Measurements from ENCODE around the gene RNF212B.
"Not testable (repeated sequence)": the region's sequence is repeated elsewhere in the genome, so short reads cannot be mapped to it uniquely, and the experiment has no call there.

Gene RNF212B

GRCh38 chr14:23243066-23243465, 5.3 kb downstream of the RNF212B start:
- no peak for DNase-seq

- no peak for DNase-seq
Measured at GRCh38 chr14:23245282-23245681, 7.5 kb downstream of the RNF212B start.

DNA sequence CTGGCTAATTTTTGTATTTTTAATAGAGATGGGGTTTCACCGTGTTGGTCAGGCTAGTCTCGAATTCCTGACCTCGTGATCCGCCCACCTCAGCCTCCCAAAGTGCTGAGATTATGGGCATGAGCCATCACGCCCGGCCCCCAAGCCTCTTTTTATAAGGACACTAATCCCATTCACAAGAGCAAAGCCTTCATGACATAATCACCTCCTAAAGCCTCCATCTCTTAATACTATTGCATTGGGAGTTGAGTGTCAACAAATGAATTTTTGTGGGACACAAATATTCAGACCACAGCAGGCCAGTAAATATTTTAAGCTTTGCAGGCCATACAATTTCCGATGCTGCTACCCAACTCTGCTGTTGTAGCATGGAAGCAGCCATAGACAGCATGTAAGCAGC, 10.9 kb downstream of the RNF212B start:
- DNase-seq: no peak

- DNase-seq: no peak
Measured at GRCh38 chr14:23249824-23250223, 12.1 kb downstream of the RNF212B start.

DNA sequence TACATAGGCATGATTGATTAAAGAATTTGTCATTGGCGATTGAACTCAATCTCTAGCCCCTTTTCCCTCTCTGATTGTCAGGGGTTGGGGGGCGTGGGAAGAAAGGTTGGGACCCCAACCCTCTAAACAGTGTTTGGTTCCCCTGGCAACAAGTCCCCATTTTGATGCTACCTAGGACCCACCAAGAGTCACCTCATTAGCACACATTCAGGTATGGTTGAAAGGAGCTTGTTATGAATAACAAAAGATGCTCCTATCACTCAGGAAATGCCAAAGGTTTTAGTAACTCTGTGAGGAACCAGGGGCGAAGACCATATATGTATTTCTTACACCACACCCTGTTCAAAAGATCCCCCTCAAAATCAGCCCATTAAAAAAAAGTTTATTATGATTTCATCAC, 14.3 kb downstream of the RNF212B start:
- DNase-seq: no peak

DNA sequence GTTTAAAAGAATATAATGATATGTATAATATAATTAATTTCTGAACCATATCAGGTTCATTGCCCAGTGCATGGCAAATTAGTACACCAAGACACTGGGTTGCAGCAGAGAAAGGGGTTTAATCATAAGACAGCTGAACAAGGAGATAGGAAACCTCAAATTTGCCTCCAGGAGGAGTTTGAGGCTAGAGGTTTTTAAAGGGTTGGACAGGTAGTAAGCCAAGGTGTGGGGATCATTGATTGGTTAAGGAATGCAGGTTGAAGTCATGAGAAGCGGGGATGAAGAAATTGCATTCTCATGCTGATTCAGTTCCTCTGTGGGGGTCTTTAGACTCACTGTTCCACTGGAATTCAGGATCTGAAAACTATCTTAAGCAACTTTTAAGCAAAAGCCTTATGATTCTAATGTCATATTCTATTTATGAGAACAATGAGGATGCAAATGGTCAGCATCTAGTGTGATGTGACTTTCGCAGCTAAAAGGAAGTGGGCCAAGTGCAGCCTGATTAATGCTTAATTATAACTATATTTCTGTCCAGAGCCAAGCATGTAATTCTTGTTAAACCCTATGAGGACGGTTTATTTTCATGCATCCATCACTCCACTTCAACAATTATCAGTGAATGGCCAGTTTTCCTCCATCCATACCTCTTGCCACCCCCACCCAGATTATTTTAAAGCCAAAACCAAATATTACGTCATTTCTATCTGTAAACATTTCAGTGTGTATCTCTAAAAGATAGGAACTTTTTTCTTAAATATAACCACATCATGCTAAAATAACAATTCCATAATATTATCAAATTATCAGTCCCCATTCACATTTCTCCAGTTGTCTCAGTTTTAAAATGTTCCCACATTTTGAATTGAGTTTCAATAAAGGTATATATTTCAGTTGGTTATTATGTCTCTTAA, 14.9 kb downstream of the RNF212B start:
- no peak for DNase-seq

- DNase-seq: no peak
Measured at GRCh38 chr14:23258256-23258655, 20.5 kb downstream of the RNF212B start.

DNA sequence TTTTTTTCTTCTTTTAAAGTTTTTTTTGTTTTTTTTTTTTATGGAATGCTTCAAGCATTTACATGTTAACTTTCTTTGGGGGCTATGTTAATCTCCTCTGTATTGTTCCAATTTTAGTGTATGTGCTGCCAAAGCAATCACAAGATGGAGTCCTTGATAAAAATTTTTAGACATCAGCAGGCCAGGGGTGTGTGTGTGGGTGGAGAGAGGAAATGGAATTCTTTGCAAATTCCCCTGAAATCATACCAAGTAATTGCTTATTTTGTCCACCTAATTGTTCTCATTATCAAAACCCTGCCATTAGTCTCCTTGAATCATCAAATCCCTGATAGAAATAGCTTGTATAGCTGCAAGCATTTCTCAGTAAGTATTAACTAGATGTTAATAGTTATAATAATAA, 21.7 kb downstream of the RNF212B start:
- DNase-seq: no peak

DNA sequence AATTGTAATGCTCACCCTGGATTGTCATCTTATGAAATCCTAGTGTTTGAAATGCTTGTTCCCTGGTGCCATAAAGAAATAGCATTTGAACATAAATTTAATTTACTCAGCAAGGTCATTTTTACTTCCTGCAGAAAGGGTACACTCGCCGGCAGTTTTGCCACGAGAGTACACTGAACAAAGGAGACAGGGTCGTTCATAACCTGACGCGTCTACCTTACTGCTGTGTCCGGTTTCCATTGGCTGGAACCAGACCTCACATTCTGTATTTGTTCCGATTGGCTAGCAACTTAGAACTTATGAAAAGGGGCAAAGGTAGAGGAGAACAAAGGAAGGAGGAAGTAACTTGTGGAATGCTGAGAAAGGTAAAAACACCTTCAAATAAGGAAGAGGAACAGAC, 23.1 kb downstream of the RNF212B start:
- not testable (repeated sequence) for DNase-seq

DNA sequence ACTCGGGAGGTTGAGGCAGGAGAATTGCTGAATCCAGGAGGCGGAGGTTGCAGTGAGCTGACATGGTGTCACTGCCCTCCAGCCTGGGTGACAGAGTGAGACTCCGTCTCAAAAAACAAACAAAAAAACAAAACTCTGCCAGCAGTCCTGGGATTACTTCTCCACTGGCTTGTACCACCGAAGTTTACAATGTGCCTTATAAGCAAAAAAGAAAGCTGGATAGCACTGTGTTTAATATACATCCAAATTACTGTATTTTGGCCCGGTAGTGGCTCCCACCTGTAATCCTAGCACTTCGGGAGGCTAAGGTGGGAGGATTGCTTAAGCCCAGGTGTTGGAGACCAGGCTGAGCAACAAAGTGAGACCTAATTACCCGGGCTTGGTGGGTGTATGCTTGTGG, 31.5 kb downstream of the RNF212B start:
- no peak for DNase-seq

GRCh38 chr14:23275412-23275811, 37.7 kb downstream of the RNF212B start:
- DNase-seq: no peak

- DNase-seq: no peak
Measured at GRCh38 chr14:23277189-23277588, 39.5 kb downstream of the RNF212B start.

DNA sequence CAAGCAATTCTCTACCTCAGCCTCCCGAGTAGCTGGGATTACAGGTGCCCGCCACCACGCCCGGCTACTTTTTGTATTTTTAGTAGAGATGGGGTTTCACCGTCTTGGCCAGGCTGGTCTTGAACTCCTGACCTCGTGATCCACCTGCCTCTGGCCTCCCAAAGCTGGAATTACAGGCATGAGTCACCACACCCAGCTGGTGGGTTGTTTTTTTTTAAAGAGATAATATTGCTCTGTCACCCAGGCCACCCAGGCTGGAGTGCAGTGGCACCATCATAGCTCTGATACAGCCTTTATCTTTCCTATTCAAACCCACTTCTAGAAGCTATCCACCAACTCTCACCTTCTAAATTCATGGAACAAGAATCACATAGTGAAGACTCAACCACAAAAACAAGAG, 40.2 kb downstream of the RNF212B start:
- not testable (repeated sequence) for DNase-seq

- DNase-seq: no peak
Measured at GRCh38 chr14:23281247-23281646, 43.5 kb downstream of the RNF212B start.

GRCh38 chr14:23284654-23285529, 47.2 kb downstream of the RNF212B start:
- DNase-seq: no peak

- DNase-seq: no peak
Measured at GRCh38 chr14:23285530-23286019, 47.8 kb downstream of the RNF212B start.

DNA sequence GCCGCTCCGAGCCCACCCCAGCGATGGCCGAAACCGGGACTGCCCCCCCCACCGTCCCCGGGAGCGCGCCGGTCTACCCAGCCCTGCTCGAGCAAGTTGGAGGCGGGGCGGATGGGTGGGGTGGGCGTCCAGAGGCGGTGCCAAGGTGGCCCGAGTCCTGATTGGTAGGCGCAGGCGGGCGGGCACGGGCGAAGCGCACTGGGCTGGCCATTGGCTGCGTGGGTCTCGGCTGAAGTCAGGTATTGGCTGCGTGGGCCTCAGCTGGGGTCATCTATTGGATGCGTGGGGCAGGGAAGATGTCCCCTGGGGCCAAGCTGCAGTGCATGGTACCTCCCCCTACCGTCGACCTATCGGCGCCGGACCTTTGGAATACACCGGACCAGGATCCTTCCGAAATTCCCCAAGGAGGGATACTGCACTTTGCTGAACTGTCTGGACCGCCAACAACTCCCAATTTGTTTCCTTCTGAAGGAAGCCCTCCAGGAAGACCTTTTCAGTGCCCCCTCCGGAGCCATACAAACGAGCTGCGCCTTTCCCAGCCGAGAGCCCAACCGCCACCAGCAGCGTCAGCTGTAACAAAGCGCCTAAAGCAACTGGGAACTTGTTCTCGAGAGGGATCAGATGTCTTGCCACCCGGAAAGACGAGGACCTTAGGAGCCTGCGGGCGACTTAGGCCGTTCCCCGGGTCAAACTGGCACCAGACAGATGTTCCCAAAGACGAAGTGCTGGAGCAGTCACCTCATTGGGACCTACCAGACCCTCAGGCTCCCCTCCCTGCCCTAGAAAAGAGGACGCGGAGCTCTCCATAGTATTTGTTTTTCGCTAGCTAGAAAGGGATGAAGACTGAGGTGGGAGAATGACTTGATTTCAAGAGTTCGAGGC, 48.5 kb downstream of the RNF212B start, which contains the start of gene HOMEZ:
TSS of gene HOMEZ (minus strand) at position 113 of the 882 bp plus-strand sequence. CDS start 180 bp downstream, outside the sequence.
- peak; percentile 98 for DNase-seq

DNA sequence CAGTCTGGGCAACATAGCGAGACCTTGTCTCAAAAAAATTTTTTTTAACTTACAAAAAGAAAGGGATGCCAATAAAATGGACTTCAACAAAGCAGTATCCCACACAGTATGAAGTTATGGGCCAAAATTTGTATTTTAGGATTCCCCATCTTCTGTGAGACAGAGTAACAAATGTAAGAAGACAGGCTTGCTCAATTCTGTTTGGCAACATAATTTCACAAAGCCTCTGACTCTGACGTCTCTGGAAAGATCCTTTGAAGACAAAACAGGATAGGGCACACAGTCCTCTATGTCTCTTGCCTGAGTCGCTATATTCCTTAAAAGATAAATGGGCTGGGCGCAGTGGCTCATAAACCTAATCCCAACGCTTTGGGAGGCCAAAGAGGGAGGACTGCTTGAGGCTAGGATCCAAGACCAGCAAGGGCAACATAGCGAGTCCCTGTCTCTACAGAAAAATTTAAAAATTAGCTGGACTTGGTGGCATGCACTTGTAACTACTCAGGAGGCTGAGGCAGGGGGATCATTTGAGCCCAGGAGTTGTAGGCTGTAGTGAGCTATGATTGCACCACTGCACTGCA, 49.3 kb downstream of the RNF212B start:
- no peak for DNase-seq

DNA sequence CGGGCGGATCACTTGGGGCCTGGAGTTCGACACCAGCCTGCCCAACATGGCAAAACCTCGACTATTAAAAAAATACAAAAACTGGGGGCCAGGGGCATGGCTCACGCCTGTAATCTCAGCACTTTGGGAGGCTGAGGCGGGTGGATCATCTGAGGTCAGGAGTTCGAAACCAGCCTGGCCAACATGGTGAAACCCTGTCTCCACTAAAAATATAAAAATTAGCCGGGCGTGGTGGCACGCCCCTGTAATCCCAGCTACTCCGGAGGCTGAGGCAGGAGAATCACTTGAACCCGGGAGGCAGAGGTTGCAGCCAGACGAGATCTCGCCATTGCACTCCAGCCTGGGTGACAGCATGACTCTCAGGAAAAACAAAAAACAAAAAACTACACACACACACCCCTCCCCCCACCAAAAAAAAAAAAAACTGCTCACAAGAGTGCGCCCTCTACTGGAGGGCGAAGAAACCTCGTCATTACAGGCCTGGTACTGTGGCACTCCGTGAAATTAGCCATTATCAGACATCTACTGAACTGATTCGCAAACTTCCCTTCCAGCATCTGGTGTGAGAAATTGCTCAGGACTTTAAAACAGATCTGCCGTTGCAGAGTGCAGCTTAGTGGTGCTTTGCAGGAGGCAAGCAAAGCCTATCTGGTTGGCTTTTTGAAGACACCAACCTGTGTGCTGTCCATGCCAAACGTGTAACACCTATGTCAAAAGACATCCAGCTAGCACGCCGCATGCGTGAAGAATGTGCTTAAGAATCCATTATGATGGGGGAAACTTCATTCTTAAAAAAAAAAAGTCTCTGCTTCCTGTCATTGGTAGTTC, 57.2 kb downstream of the RNF212B start:
- DNase-seq: no peak

GRCh38 chr14:23296012-23296777, 58.5 kb downstream of the RNF212B start:
- DNase-seq: no peak

Measured in NK-92 treated with Interleukin-12 subunit alpha and Interleukin-12 subunit beta, amount 100 ng/mL, for 24 hours (cell line).